Suprapubic skin (tissue), 3 donors: ENCODE data around the gene ANKRD29.

Experiments
- CTCF ChIP-seq, 2 donors: fragments of 200-600 bp in 1 of 2; fragments of 450-650 bp in 1 of 2; sonication (generic) in 1 of 2; IDR thresholded peaks; one replicate each; pipeline ENCODE4 v1.5.1; 2016 to 2019; ENCODE audit warnings: antibody characterized with exemption in 2 of 2, mild to moderate bottlenecking in 1 of 2, moderate library complexity in 1 of 2
- POLR2A ChIP-seq, 2 donors: fragments of 450-650 bp; IDR thresholded peaks; one replicate each; pipeline ENCODE4 v1.6.1; 2017; ENCODE audit warnings: antibody characterized with exemption in 2 of 2, mild to moderate bottlenecking in 2 of 2, moderate library complexity in 2 of 2

- TF ChIP-seq CTCF (IDR thresholded peaks at IDR 0.05): no peak
- no peak for TF ChIP-seq POLR2A (IDR thresholded peaks at IDR 0.05)
Measured at GRCh38 chr18:23570912-23571504, 91.7 kb downstream of the ANKRD29 start.
